B cell (primary cell): ENCODE results near the gene MRPL36. TPM values are rescaled to one million over a fixed set of nuclear protein-coding genes. Genes with fewer than 3 reads are reported as not detected.

Experiments
- ATAC-seq: fragments of 200-7000 bp; cut with Tn5 transposase; one replicate; pipeline ENCODE4 v1.10.0; 2021; ENCODE audit warnings: low read depth, mild to moderate bottlenecking, moderate number of reproducible peaks, moderate library complexity
- CTCF ChIA-PET: fragments of 350-600 bp; sonication (Branson Sonifier 250); formaldehyde crosslinking; loops from one replicate; lab custom pipeline; 2021; ENCODE audit warnings: antibody characterized with exemption, inconsistent platforms; lab: Charles Lee
- POLR2A ChIA-PET: fragments of 350-600 bp; sonication (Branson Sonifier 250); formaldehyde crosslinking; loops from one replicate; lab custom pipeline; 2021; ENCODE audit warnings: antibody characterized with exemption; lab: Charles Lee
- DNase-seq: peaks from one replicate; pipeline ENCODE4 v3.0.0; 2013
- H2AFZ ChIP-seq: 2 replicates; pipeline ENCODE4 v1.6.1; 2012; ENCODE audit warnings: mild to moderate bottlenecking, low read depth, low read length; ENCODE audit not compliant: insufficient read depth, poor library complexity, severe bottlenecking
- H3K27ac ChIP-seq, 2 donors: 1 replicate in 1 of 2; 2 replicates in 1 of 2; pipeline ENCODE4 v1.5.1; 2012 to 2013; ENCODE audit warnings: low read length in 2 of 2, mild to moderate bottlenecking in 2 of 2, moderate library complexity in 1 of 2
- H3K27me3 ChIP-seq, 4 experiments: fragments of 200-600 bp in 1 of 4; sonication (generic) in 1 of 4; replicated peaks in 1 of 4; 1 replicate in 2 of 4; 2 replicates in 2 of 4; pipeline versions ENCODE4 v1.6.1 to v1.7.0; 2013 to 2016; ENCODE audit warnings: low read length in 3 of 4, mild to moderate bottlenecking in 2 of 4, mixed read lengths in 1 of 4, moderate library complexity in 1 of 4; ENCODE audit not compliant: insufficient read depth in 4 of 4, control insufficient read depth in 3 of 4; ENCODE audit errors: control extremely low read depth in 1 of 4
- H3K36me3 ChIP-seq, 2 experiments: replicated peaks in 1 of 2; 1 replicate in 1 of 2; 2 replicates in 1 of 2; pipeline versions ENCODE4 v1.6.1 to v1.7.1; 2013; ENCODE audit warnings: low read length in 1 of 2; ENCODE audit not compliant: insufficient read depth in 2 of 2, control insufficient read depth in 1 of 2; ENCODE audit errors: control extremely low read depth in 1 of 2, extremely low read depth in 1 of 2
- H3K4me1 ChIP-seq, 2 donors: fragments of 200-600 bp in 1 of 2; sonication (generic) in 1 of 2; 1 replicate in 1 of 2; 2 replicates in 1 of 2; pipeline versions ENCODE4 v1.5.1 to v1.6.1; 2013 to 2017; ENCODE audit warnings: low read length in 2 of 2; ENCODE audit not compliant: control insufficient read depth in 2 of 2, insufficient read depth in 2 of 2
- H3K4me2 ChIP-seq: replicated peaks from 2 replicates; pipeline ENCODE3; 2012; ENCODE audit warnings: mild to moderate bottlenecking, low read depth, low read length; ENCODE audit not compliant: poor library complexity, severe bottlenecking
- H3K4me3 ChIP-seq, 5 experiments: fragments of 200-600 bp in 1 of 5; sonication (generic) in 1 of 5; 1 replicate in 3 of 5; 2 replicates in 2 of 5; pipeline versions ENCODE4 v1.5.1 to v1.7.0; 2011 to 2016; ENCODE audit warnings: low read length in 4 of 5, mild to moderate bottlenecking in 4 of 5, low read depth in 2 of 5, control low read depth in 1 of 5, moderate library complexity in 1 of 5; ENCODE audit not compliant: insufficient read depth in 1 of 5; ENCODE audit errors: control extremely low read depth in 1 of 5, extremely low read depth in 1 of 5
- H3K79me2 ChIP-seq: fragments of 200-600 bp; sonication (generic); one replicate; pipeline ENCODE4 v1.6.0; 2016; ENCODE audit warnings: low read length; ENCODE audit not compliant: control insufficient read depth, insufficient read depth
- H3K9ac ChIP-seq: fragments of 200-600 bp; sonication (generic); 2 replicates; pipeline ENCODE4 v1.6.1; 2017; ENCODE audit warnings: mild to moderate bottlenecking, low read length, moderate library complexity
- H3K9me3 ChIP-seq, 3 donors: one replicate each; pipeline versions ENCODE4 v1.6.1 to v1.7.1; 2013; ENCODE audit warnings: low read length in 2 of 3; ENCODE audit not compliant: control insufficient read depth in 2 of 3, insufficient read depth in 1 of 3; ENCODE audit errors: control extremely low read depth in 1 of 3
- H4K20me1 ChIP-seq: 2 replicates; pipeline ENCODE4 v1.6.0; 2012; ENCODE audit warnings: mild to moderate bottlenecking, low read length; ENCODE audit not compliant: insufficient read depth, control insufficient read depth, poor library complexity, severe bottlenecking
- H3K27ac Mint-ChIP-seq: one replicate; pipeline ENCODE4 v1.8.0; 2021; ENCODE audit warnings: mixed read lengths
- H3K27me3 Mint-ChIP-seq: one replicate; pipeline ENCODE4 v1.8.0; 2021; ENCODE audit warnings: mixed read lengths
- H3K4me1 Mint-ChIP-seq: one replicate; pipeline ENCODE4 v1.8.0; 2021; ENCODE audit warnings: mixed read lengths
- H3K4me3 Mint-ChIP-seq: one replicate; pipeline ENCODE4 v1.8.0; 2021; ENCODE audit warnings: mixed read lengths
- H3K9me3 Mint-ChIP-seq: one replicate; pipeline ENCODE4 v1.8.0; 2022; ENCODE audit warnings: mixed read lengths; ENCODE audit not compliant: insufficient read depth
- EZH2 ChIP-seq: IDR thresholded peaks from 2 replicates; pipeline ENCODE4 v1.6.1; 2012; ENCODE audit warnings: borderline replicate concordance, low read depth, mild to moderate bottlenecking, moderate library complexity, low read length; ENCODE audit not compliant: insufficient read depth, poor library complexity, severe bottlenecking
- WGBS: methylation state at CpG from one replicate; pipeline ENCODE4 v1.1.5; 2013; ENCODE audit warnings: missing lambda C conversion rate; ENCODE audit not compliant: insufficient coverage; 5-methylcytosine and 5-hydroxymethylcytosine counted together
- intact Hi-C: fragments of 100-400 bp; cut with micrococcal nuclease; formaldehyde crosslinking; loops from one replicate; pipeline ENCODE4 v1.10.0; 2022
- polyA plus RNA-seq: library from polyadenylated mRNA; depleted of rRNA; stranded (reverse); fragments of >200 nt; gene quantifications from 2 replicates; pipeline ENCODE4 v1.2.3, GENCODE V29; 2012
- total RNA-seq, 2 donors: library from RNA; stranded (reverse); fragments of 120-200 nt in 1 of 2; gene quantifications; 1 replicate in 1 of 2; 2 replicates in 1 of 2; pipeline versions ENCODE4 v1.2.3 to v1.2.4, GENCODE V29; 2013 to 2022
- TF ChIP-seq, protein P1 (sequence below): fragments of 200-600 bp; IDR thresholded peaks from one replicate; pipeline ENCODE4 v1.8.0; 2022; ENCODE audit warnings: antibody characterized with exemption, mild to moderate bottlenecking

Gene MRPL36
- total and polyA plus RNA-seq, 2 donors (not counting 1 experiment from before 2014, with no cell fraction given): 12.5 to 25.0 TPM

DNA sequence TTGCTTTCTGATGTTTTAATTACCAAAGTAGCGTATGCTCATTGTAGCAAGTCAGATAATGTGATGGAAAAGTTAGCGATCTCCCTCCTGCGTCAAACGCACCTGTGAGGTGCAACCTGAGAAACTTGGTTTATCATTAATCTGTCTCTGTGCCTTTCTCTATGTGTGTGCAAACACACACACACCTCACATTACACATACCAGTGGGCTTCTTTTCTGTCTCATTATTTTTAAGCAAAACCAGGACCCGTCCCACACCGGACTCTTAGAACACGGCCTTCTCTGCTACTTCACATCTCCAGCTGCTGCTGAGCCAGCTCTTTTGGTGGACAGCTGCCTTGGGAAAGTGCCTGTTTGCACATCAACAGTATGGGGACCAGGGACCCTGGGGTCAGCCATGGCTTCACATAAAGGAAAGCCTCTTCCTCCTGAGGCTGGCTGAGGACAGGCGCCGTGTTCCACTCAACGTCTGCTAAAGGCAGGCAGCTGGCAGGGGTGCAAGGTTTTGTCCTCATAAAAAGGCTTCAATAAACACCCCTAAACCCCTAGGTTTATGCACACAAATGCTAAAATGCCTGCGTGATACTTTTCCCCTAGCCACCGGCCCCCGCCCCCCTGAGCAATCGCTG lies 44.2 kb downstream of the MRPL36 start:
- TF ChIP-seq, protein P1, sequence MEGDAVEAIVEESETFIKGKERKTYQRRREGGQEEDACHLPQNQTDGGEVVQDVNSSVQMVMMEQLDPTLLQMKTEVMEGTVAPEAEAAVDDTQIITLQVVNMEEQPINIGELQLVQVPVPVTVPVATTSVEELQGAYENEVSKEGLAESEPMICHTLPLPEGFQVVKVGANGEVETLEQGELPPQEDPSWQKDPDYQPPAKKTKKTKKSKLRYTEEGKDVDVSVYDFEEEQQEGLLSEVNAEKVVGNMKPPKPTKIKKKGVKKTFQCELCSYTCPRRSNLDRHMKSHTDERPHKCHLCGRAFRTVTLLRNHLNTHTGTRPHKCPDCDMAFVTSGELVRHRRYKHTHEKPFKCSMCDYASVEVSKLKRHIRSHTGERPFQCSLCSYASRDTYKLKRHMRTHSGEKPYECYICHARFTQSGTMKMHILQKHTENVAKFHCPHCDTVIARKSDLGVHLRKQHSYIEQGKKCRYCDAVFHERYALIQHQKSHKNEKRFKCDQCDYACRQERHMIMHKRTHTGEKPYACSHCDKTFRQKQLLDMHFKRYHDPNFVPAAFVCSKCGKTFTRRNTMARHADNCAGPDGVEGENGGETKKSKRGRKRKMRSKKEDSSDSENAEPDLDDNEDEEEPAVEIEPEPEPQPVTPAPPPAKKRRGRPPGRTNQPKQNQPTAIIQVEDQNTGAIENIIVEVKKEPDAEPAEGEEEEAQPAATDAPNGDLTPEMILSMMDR: no peak
- no peak for TF ChIP-seq EZH2
- no peak overlapping the region for H3K9ac ChIP-seq
- Mint-ChIP-seq H3K27me3 (peaks cover 1% of the 10 kb centered on the region), H3K9me3 (peaks cover 8% of the 10 kb centered on the region), H3K4me1 (no peaks in the 10 kb centered on the region), H3K27ac (no peak overlapping the region), H3K4me3 (no peak overlapping the region)
- no peaks in the 10 kb centered on the region for H4K20me1 ChIP-seq
- intact Hi-C loops: no loop called here
- ATAC-seq (no peak), DNase-seq (no peak)
- H3K27me3 ChIP-seq: no peaks in the 10 kb centered on the region
- no peak overlapping the region for H3K4me2 ChIP-seq
- ChIA-PET CTCF (no interaction called here), POLR2A (no interaction called here)
- peaks cover 0 to 12% (median 0%) of the 10 kb centered on the region in 3 donors for H3K9me3 ChIP-seq
- no peaks in the 10 kb centered on the region for H3K4me1 ChIP-seq
- no peak overlapping the region for H3K27ac ChIP-seq
- no peaks in the 10 kb centered on the region for H3K36me3 ChIP-seq
- H3K79me2 ChIP-seq: no peaks in the 10 kb centered on the region
- no peak overlapping the region for H3K4me3 ChIP-seq
- no peak overlapping the region for H2AFZ ChIP-seq
- 86% methylated on average over 14 of the region's 14 CpGs for WGBS

DNA sequence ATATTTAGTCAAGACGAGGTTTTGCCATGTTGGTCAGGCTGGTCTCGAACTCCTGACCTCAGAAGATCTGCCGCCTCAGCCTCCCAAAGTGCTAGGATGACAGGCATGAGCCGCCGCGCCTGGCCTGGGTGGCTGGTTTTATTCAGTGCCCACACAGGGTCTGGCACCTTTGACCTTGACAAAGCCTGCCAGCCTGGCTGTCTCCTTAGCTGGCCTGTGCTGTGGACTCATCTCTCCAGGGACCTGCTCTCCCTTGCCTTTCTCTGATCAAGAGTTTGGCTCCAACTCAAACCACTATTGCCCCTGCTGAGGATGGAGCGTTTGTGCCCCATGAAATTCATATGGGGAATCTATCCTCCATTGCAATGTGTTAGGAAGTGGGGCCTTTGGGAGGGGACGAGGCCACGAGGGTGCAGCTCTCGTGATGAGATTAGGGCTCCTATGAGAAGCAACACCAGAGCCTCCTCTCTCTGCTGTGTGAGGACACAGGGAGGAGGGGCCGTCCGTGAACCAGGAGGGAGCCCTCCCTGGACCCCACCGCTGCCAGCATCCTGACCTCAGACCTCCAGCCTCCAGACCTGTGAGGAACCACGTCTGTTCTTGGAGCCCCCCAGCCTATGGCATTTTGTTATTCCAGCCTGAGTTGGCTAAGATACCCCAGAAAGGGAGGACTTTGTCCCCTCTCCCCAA lies 45.0 kb downstream of the MRPL36 start:
- Histone ChIP-seq H3K27me3 (no peaks in the 10 kb centered on the region), H3K36me3 (no peaks in the 10 kb centered on the region), H3K27ac (no peak overlapping the region), H3K9me3 (peaks cover 0 to 10% (median 0%) of the 10 kb centered on the region in 3 donors), H3K9ac (no peak overlapping the region), H3K4me1 (no peaks in the 10 kb centered on the region), H3K4me3 (no peak overlapping the region), H3K79me2 (no peaks in the 10 kb centered on the region), H4K20me1 (no peaks in the 10 kb centered on the region), H2AFZ (no peak overlapping the region), H3K4me2 (no peak overlapping the region)
- ChIA-PET CTCF (no interaction called here), POLR2A (no interaction called here)
- intact Hi-C loops: no loop called here
- Mint-ChIP-seq H3K4me1 (no peaks in the 10 kb centered on the region), H3K4me3 (no peak overlapping the region), H3K9me3 (peaks cover 8% of the 10 kb centered on the region), H3K27ac (no peak overlapping the region), H3K27me3 (peaks cover 5% of the 10 kb centered on the region)
- no peak for TF ChIP-seq EZH2
- TF ChIP-seq, protein P1: no peak
- 90% methylated on average over 8 of the region's 14 CpGs for WGBS
- ATAC-seq (no peak), DNase-seq (no peak)
